NT2/D1 (cell line): ENCODE measurements around the gene MTFR1L.

Experiments used
- SUZ12 ChIP-seq: IDR thresholded peaks from 2 replicates; pipeline ENCODE4 v1.6.1; 2011; ENCODE audit not compliant: insufficient read length, insufficient read depth; ENCODE audit errors: extremely low read depth
- YY1 ChIP-seq: IDR thresholded peaks from 2 replicates; pipeline ENCODE4 v1.6.1; 2011; ENCODE audit not compliant: insufficient read length, insufficient read depth

GRCh38 chr1:25794325-25794724, 25.4 kb upstream of the MTFR1L start:
- no peak for TF ChIP-seq SUZ12
- no peak for TF ChIP-seq YY1
